SH-SY5Y (cell line): ENCODE results near the gene SLC22A7.

Experiments
- GATA2 ChIP-seq: IDR thresholded peaks from 2 replicates; pipeline ENCODE4 v1.6.1; 2011; ENCODE audit warnings: mild to moderate bottlenecking, low read depth, low read length
- GATA3 ChIP-seq: IDR thresholded peaks from 2 replicates; pipeline ENCODE4 v1.6.1; 2011; ENCODE audit warnings: low read depth, mild to moderate bottlenecking, low read length, moderate library complexity

GRCh38 chr6:43297644-43298564 is at the start of gene SLC22A7:
- TF ChIP-seq GATA2 (no peak), GATA3 (no peak)
